Peyer's patch (tissue), 4 donors: ENCODE results near the gene EMC10.

ENCODE experiments used
- CTCF ChIP-seq, 6 experiments: fragments of 450-650 bp in 4 of 6; fragments of 200-600 bp in 2 of 6; sonication (generic) in 1 of 6; IDR thresholded peaks; one replicate each; pipeline ENCODE4 v1.5.1; 2017 to 2019; ENCODE audit warnings: antibody characterized with exemption in 6 of 6, mild to moderate bottlenecking in 3 of 6, moderate library complexity in 1 of 6
- POLR2A ChIP-seq, 2 donors: fragments of 450-650 bp; IDR thresholded peaks; one replicate each; pipeline ENCODE4 v1.5.1; 2017; ENCODE audit warnings: antibody characterized with exemption in 2 of 2, mild to moderate bottlenecking in 2 of 2, moderate library complexity in 2 of 2

GRCh38 chr19:50476907-50477238 is 566 bp downstream of the EMC10 start:
- TF ChIP-seq CTCF (IDR thresholded peaks at IDR 0.05), result no peak
- TF ChIP-seq POLR2A (IDR thresholded peaks at IDR 0.05), result no peak
